ENCODE measurements around the gene TSPAN14. TPM values are rescaled to one million over a fixed set of nuclear protein-coding genes. Genes with fewer than 3 reads are reported as not detected.

TSPAN14 gene
- total and polyA plus RNA-seq, 10 of the 15 experiments (the other 5 are each of a cell fraction or from before 2014, with no cell fraction given): 2.5 to 31.7 (median 17.9) TPM

GRCh38 chr10:80515511-80515910 lies 61.4 kb downstream of the TSPAN14 start (continued):
- TF ChIP-seq ZNF687 (IDR thresholded peaks at IDR 0.05) (no peak), SIN3A (IDR thresholded peaks at IDR 0.05; ENCODE audit: low read depth, low read length) (no peak), FOXM1 (IDR thresholded peaks at IDR 0.05; ENCODE audit: low read depth, low read length) (no peak)

- H2AFZ ChIP-seq (ENCODE audit: control insufficient read depth, low read depth, low read length): no peak overlapping the region
- ChIA-PET CTCF (interaction anchor here (4.3 to 21.6 kb wide), 2 partner anchors 11 to 72 kb away, joined by 20 to 852 read pairs; partner anchors contain the start of gene TSPAN14), RAD21 (ENCODE audit: unreplicated experiment) (interaction anchor here (1.7 kb wide), 1 partner anchor 10 kb away, joined by 4 read pairs; no protein-coding TSS in a partner anchor), SMC1A (ENCODE audit: uncharacterized antibody, unreplicated experiment) (interaction anchor here (1.4 to 21.2 kb wide), 2 partner anchors 58 to 138 kb away, joined by 4 to 1038 read pairs; partner anchors contain the start of gene TSPAN14), POLR2A (interaction anchor here (0.6 kb wide), 1 partner anchor 26 kb away, joined by 3 read pairs; no protein-coding TSS in a partner anchor)
- H3K4me2 ChIP-seq (ENCODE audit: control insufficient read depth, insufficient read depth): no peak overlapping the region
- H3K36me3 ChIP-seq (ENCODE audit: control insufficient read depth in 2 of 2, insufficient read depth in 2 of 2, low read length in 1 of 2): peaks cover 14 to 19% of the 10 kb centered on the region in 2 experiments; a peak in 3 of 4 replicates
- no peak overlapping the region for H3K27ac ChIP-seq (ENCODE audit: control insufficient read depth, insufficient read depth)
- ATAC-seq (no peak), FAIRE-seq (no peak), DNase-seq (ENCODE audit: low read depth, low spot score) (no peak)
- 90% methylated on average over 12 of the region's 12 CpGs for WGBS (ENCODE audit: insufficient coverage, insufficient replicate concordance, low lambda C conversion rate, missing lambda C conversion rate)
- H3K79me2 ChIP-seq (ENCODE audit: control insufficient read depth, insufficient read depth, low read length): no peaks in the 10 kb centered on the region
- no peaks in the 10 kb centered on the region for H3K9me3 ChIP-seq (replicated peaks; ENCODE audit: control insufficient read depth, insufficient read depth, low read length)
- in situ Hi-C loops (cut with MboI) (no loop called here), intact Hi-C loops (cut with micrococcal nuclease; ENCODE audit: unreplicated experiment) (no loop called here)
- no peaks in the 10 kb centered on the region for H4K20me1 ChIP-seq (ENCODE audit: control insufficient read depth, insufficient read depth)
- peaks cover 6% of the 10 kb centered on the region; the same call in 1 of the 2 replicates for H3K4me1 ChIP-seq (ENCODE audit: control insufficient read depth, insufficient read depth, low read length)
- BruUV-seq (replicated peaks): no TSS peak
- H3K27me3 ChIP-seq (replicated peaks in 1 of 2; ENCODE audit: control insufficient read depth in 2 of 2, insufficient read depth in 2 of 2, low read length in 1 of 2): no peaks in the 10 kb centered on the region
- no peak overlapping the region for H3K9ac ChIP-seq (ENCODE audit: control insufficient read depth, insufficient read depth, low read length)
- H3K4me3 ChIP-seq: no peak overlapping the region
- TF ChIP-seq RELB (IDR thresholded peaks at IDR 0.05; ENCODE audit: low read depth) (no peak), E4F1 (IDR thresholded peaks at IDR 0.05; ENCODE audit: borderline replicate concordance, partially characterized antibody) (no peak)
Measured at GRCh38 chr10:80515941-80516340, 61.8 kb downstream of the TSPAN14 start.
